GM23338 (cell line): ENCODE measurements around the gene CEP19. TPM values are rescaled to one million over a fixed set of nuclear protein-coding genes. Genes with fewer than 3 reads are reported as not detected.
"Not testable (repeated sequence)": the region's sequence is repeated elsewhere in the genome, so short reads cannot be mapped to it uniquely, and the experiment has no call there.

Experiments used
- ATAC-seq: fragments of 200-7000 bp; cut with Tn5 transposase; 3 replicates; pipeline ENCODE4 v1.9.1; 2020
- DNase-seq: peaks from one replicate; pipeline ENCODE4 v3.0.0-alpha.2; 2015; ENCODE audit warnings: low spot score
- H2AFZ ChIP-seq: fragments of 200-600 bp; sonication (generic); 2 replicates; pipeline ENCODE4 v1.8.0; 2016; ENCODE audit warnings: antibody characterized with exemption, mild to moderate bottlenecking, moderate library complexity
- H3F3A ChIP-seq: fragments of 200-600 bp; sonication (generic); replicated peaks from 2 replicates; pipeline ENCODE4 v1.8.0; 2017; ENCODE audit warnings: antibody characterized with exemption, mixed run types, low read depth
- H3K27ac ChIP-seq: fragments of 200-600 bp; sonication (generic); 2 replicates; pipeline ENCODE4 v1.6.1; 2016; ENCODE audit warnings: low read depth
- H3K27me3 ChIP-seq: fragments of 200-600 bp; sonication (generic); 2 replicates; pipeline ENCODE4 v1.8.0; 2016; ENCODE audit warnings: mild to moderate bottlenecking, mixed run types, moderate library complexity; ENCODE audit not compliant: insufficient read depth
- H3K36me3 ChIP-seq: fragments of 200-600 bp; sonication (generic); 2 replicates; pipeline ENCODE4 v1.8.0; 2016; ENCODE audit warnings: mild to moderate bottlenecking; ENCODE audit not compliant: insufficient read depth
- H3K4me1 ChIP-seq: fragments of 200-600 bp; sonication (generic); 2 replicates; pipeline ENCODE4 v1.8.0; 2016; ENCODE audit warnings: mild to moderate bottlenecking, moderate library complexity; ENCODE audit not compliant: insufficient read depth
- H3K4me2 ChIP-seq: fragments of 200-600 bp; sonication (generic); 2 replicates; pipeline ENCODE4 v1.7.1; 2017; ENCODE audit warnings: mixed run types
- H3K4me3 ChIP-seq: fragments of 200-600 bp; sonication (generic); 2 replicates; pipeline ENCODE4 v1.6.1; 2016; ENCODE audit warnings: mixed run types
- H3K79me2 ChIP-seq: fragments of 200-600 bp; sonication (generic); replicated peaks from 2 replicates; pipeline ENCODE4 v1.8.0; 2017; ENCODE audit warnings: mild to moderate bottlenecking; ENCODE audit not compliant: insufficient read depth
- H3K9me2 ChIP-seq: fragments of 200-600 bp; sonication (generic); 2 replicates; pipeline ENCODE4 v1.8.0; 2017; ENCODE audit not compliant: insufficient read depth
- H4K20me1 ChIP-seq: fragments of 200-600 bp; sonication (generic); replicated peaks from 2 replicates; pipeline ENCODE4 v1.8.0; 2017; ENCODE audit warnings: mild to moderate bottlenecking; ENCODE audit not compliant: insufficient read depth
- H3K27ac Mint-ChIP-seq: 2 replicates; pipeline ENCODE4 v1.8.0; 2020; ENCODE audit warnings: inconsistent platforms, mild to moderate bottlenecking, moderate library complexity, mixed read lengths
- H3K27me3 Mint-ChIP-seq: 3 replicates; pipeline ENCODE4 v1.8.0; 2022; ENCODE audit warnings: low read depth, mild to moderate bottlenecking, moderate library complexity, mixed read lengths, inconsistent platforms; ENCODE audit not compliant: insufficient read depth, poor library complexity
- H3K36me3 Mint-ChIP-seq: 3 replicates; pipeline ENCODE4 v1.8.0; 2021; ENCODE audit warnings: low read depth, mild to moderate bottlenecking, inconsistent platforms, moderate library complexity, mixed read lengths
- H3K4me1 Mint-ChIP-seq: 3 replicates; pipeline ENCODE4 v1.8.0; 2020; ENCODE audit warnings: mild to moderate bottlenecking, inconsistent platforms, mixed read lengths
- H3K4me3 Mint-ChIP-seq: 3 replicates; pipeline ENCODE4 v1.8.0; 2021; ENCODE audit warnings: moderate library complexity, mild to moderate bottlenecking, inconsistent platforms, mixed read lengths
- H3K9me3 Mint-ChIP-seq: 3 replicates; pipeline ENCODE4 v1.8.0; 2020; ENCODE audit warnings: moderate library complexity, mild to moderate bottlenecking, inconsistent platforms, mixed read lengths
- CREB1 ChIP-seq: fragments of 250-450 bp; sonication (Bioruptor Pico); IDR thresholded peaks from 2 replicates; pipeline ENCODE4 v1.5.0; 2020; ENCODE audit warnings: low read depth, mild to moderate bottlenecking, moderate library complexity
- EZH2 ChIP-seq: fragments of 200-600 bp; sonication (generic); IDR thresholded peaks from one replicate; pipeline ENCODE4 v1.8.0; 2017; ENCODE audit warnings: antibody characterized with exemption, mild to moderate bottlenecking, low read depth; ENCODE audit not compliant: unreplicated experiment
- EZH2phosphoT487 ChIP-seq: fragments of 200-600 bp; sonication (generic); IDR thresholded peaks from one replicate; pipeline ENCODE4 v1.8.1; 2018; ENCODE audit warnings: antibody characterized with exemption; ENCODE audit not compliant: unreplicated experiment
- JUNB ChIP-seq: IDR thresholded peaks from one replicate; pipeline ENCODE4 v1.6.1; 2016; ENCODE audit warnings: antibody characterized with exemption; ENCODE audit not compliant: unreplicated experiment
- POLR2AphosphoS5 ChIP-seq: IDR thresholded peaks from 2 replicates; pipeline ENCODE4 v1.6.1; 2016; ENCODE audit warnings: antibody characterized with exemption, low read depth
- STAT1 ChIP-seq: IDR thresholded peaks from one replicate; pipeline ENCODE4 v1.6.1; 2016; ENCODE audit warnings: antibody characterized with exemption; ENCODE audit not compliant: unreplicated experiment
- ZNF114 ChIP-seq: fragments of 250-450 bp; sonication (Bioruptor Pico); IDR thresholded peaks from 2 replicates; pipeline ENCODE4 v1.5.0; 2020; ENCODE audit warnings: mild to moderate bottlenecking, moderate library complexity
- polyA plus RNA-seq: library from polyadenylated mRNA; unstranded; fragments of >200 nt; fragmentation: Nextera tagmentation; extraction: Ambion mirVana; gene quantifications from 2 replicates; pipeline ENCODE4 v1.2.1, GENCODE V29; 2016
- total RNA-seq: library from RNA; depleted of rRNA; stranded (reverse); fragments of >200 nt; shearing (Covaris generic); gene quantifications from 2 replicates; pipeline ENCODE4 v1.2.3, GENCODE V29; 2014
- TF ChIP-seq, protein P1 (sequence below): IDR thresholded peaks from 2 replicates; pipeline ENCODE4 v1.6.1; 2016; ENCODE audit warnings: antibody characterized with exemption
- TF ChIP-seq, protein P2 (sequence below): IDR thresholded peaks from one replicate; pipeline ENCODE4 v1.6.1; 2018; ENCODE audit warnings: antibody characterized with exemption; ENCODE audit not compliant: unreplicated experiment
- TF ChIP-seq, protein P3 (sequence below): fragments of 250-450 bp; sonication (Bioruptor Pico); IDR thresholded peaks from 2 replicates; pipeline ENCODE4 v1.5.0; 2020; ENCODE audit warnings: mild to moderate bottlenecking, moderate library complexity

CEP19 gene
- total and polyA plus RNA-seq, 2 experiments from 2014 or later: 1.6 to 2.5 TPM

DNA sequence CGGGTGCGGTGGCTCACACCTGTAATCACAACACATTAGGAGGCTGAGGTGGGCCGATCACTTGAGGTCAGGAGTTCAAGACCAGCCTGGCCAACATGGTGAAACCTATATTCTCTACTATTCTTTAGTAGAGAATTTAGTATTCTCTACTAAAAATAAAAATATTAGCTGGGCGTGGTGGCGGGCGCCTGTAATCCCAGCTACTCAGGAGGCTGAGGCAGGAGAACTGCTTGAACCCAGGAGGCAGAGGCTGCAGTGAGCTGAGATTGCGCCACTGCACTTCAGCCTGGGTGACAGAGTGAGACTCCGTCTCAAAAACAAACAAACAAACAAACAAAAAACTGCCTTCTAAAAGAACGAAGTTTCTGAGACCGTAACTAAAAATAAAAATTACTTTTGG lies 31.5 kb upstream of the CEP19 start:
- H3K27me3 ChIP-seq, DNase-seq, H3K9me2 ChIP-seq, H3K36me3 Mint-ChIP-seq, H2AFZ ChIP-seq, H3K4me3 Mint-ChIP-seq, H3K27me3 Mint-ChIP-seq, H3F3A ChIP-seq, ATAC-seq, H3K36me3 ChIP-seq, H3K9me3 Mint-ChIP-seq, H3K27ac Mint-ChIP-seq: not testable (repeated sequence)
- Histone ChIP-seq H3K4me2 (0 out of 2 replicates have a peak overlapping the region, but pooled peaks have one; percentile 62), H3K4me1 (peaks cover 65% of the 10 kb centered on the region), H3K27ac (peak overlapping the region; percentile 23), H3K4me3 (peak overlapping the region; percentile 21; the same call in 1 of the 2 replicates), H4K20me1 (peaks cover 44% of the 10 kb centered on the region), H3K79me2 (peaks cover 86% of the 10 kb centered on the region)
- H3K4me1 Mint-ChIP-seq: peaks cover 44% of the 10 kb centered on the region

DNA sequence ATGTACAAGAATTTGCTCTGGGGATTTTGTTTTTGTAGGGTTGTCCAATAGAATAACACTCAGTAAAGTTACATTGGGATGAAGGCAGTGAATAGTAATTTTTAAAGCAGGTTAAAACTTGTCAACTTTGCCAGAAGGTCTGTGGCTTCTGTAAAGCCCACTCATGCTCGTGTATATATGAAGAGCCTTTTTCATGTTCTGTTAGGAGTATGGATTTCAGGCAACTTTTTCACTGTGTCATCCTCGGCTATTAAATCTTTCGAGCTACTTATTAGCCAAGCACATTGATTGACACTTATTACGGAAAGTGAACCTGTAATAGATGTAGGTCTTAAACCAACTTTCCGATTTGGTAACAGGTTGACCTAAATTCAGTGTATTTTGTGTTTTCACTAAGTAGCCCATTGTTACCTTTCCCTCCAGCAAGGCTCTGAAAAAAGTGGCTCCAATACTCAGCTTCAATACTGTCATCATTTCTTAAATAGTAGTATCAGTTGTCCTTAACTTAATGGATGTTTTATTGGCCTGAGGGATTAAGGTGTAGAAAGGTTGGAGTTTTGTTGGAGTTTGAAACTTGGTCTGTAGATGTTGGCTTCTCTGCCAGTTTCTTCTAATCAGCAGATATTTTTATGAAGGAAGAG lies 29.3 kb upstream of the CEP19 start:
- Mint-ChIP-seq H3K36me3 (peaks cover 12% of the 10 kb centered on the region), H3K27ac (no peak overlapping the region), H3K4me3 (peak overlapping the region; percentile 98), H3K9me3 (peaks cover 4% of the 10 kb centered on the region; the same call in 1 of the 3 replicates), H3K4me1 (peaks cover 28% of the 10 kb centered on the region), H3K27me3 (peaks cover 3% of the 10 kb centered on the region)
- Histone ChIP-seq H3K79me2 (peaks cover 64% of the 10 kb centered on the region), H3K27ac (no peak overlapping the region), H2AFZ (no peak overlapping the region), H3K4me2 (peak overlapping the region; percentile 93), H3K27me3 (no peaks in the 10 kb centered on the region), H3K4me3 (peak overlapping the region; percentile 94), H3K36me3 (no peaks in the 10 kb centered on the region), H4K20me1 (peaks cover 29% of the 10 kb centered on the region), H3F3A (0 out of 2 replicates have a peak, but pooled peaks cover 3% of the 10 kb centered on the region), H3K9me2 (no peaks in the 10 kb centered on the region), H3K4me1 (peaks cover 44% of the 10 kb centered on the region)
- no peak for DNase-seq
- no peak for ATAC-seq
- TF ChIP-seq, protein P1, sequence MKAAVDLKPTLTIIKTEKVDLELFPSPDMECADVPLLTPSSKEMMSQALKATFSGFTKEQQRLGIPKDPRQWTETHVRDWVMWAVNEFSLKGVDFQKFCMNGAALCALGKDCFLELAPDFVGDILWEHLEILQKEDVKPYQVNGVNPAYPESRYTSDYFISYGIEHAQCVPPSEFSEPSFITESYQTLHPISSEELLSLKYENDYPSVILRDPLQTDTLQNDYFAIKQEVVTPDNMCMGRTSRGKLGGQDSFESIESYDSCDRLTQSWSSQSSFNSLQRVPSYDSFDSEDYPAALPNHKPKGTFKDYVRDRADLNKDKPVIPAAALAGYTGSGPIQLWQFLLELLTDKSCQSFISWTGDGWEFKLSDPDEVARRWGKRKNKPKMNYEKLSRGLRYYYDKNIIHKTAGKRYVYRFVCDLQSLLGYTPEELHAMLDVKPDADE: no peak
- TF ChIP-seq, protein P2, sequence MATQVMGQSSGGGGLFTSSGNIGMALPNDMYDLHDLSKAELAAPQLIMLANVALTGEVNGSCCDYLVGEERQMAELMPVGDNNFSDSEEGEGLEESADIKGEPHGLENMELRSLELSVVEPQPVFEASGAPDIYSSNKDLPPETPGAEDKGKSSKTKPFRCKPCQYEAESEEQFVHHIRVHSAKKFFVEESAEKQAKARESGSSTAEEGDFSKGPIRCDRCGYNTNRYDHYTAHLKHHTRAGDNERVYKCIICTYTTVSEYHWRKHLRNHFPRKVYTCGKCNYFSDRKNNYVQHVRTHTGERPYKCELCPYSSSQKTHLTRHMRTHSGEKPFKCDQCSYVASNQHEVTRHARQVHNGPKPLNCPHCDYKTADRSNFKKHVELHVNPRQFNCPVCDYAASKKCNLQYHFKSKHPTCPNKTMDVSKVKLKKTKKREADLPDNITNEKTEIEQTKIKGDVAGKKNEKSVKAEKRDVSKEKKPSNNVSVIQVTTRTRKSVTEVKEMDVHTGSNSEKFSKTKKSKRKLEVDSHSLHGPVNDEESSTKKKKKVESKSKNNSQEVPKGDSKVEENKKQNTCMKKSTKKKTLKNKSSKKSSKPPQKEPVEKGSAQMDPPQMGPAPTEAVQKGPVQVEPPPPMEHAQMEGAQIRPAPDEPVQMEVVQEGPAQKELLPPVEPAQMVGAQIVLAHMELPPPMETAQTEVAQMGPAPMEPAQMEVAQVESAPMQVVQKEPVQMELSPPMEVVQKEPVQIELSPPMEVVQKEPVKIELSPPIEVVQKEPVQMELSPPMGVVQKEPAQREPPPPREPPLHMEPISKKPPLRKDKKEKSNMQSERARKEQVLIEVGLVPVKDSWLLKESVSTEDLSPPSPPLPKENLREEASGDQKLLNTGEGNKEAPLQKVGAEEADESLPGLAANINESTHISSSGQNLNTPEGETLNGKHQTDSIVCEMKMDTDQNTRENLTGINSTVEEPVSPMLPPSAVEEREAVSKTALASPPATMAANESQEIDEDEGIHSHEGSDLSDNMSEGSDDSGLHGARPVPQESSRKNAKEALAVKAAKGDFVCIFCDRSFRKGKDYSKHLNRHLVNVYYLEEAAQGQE: no peak
- TF ChIP-seq STAT1: no peak
- TF ChIP-seq, protein P3, sequence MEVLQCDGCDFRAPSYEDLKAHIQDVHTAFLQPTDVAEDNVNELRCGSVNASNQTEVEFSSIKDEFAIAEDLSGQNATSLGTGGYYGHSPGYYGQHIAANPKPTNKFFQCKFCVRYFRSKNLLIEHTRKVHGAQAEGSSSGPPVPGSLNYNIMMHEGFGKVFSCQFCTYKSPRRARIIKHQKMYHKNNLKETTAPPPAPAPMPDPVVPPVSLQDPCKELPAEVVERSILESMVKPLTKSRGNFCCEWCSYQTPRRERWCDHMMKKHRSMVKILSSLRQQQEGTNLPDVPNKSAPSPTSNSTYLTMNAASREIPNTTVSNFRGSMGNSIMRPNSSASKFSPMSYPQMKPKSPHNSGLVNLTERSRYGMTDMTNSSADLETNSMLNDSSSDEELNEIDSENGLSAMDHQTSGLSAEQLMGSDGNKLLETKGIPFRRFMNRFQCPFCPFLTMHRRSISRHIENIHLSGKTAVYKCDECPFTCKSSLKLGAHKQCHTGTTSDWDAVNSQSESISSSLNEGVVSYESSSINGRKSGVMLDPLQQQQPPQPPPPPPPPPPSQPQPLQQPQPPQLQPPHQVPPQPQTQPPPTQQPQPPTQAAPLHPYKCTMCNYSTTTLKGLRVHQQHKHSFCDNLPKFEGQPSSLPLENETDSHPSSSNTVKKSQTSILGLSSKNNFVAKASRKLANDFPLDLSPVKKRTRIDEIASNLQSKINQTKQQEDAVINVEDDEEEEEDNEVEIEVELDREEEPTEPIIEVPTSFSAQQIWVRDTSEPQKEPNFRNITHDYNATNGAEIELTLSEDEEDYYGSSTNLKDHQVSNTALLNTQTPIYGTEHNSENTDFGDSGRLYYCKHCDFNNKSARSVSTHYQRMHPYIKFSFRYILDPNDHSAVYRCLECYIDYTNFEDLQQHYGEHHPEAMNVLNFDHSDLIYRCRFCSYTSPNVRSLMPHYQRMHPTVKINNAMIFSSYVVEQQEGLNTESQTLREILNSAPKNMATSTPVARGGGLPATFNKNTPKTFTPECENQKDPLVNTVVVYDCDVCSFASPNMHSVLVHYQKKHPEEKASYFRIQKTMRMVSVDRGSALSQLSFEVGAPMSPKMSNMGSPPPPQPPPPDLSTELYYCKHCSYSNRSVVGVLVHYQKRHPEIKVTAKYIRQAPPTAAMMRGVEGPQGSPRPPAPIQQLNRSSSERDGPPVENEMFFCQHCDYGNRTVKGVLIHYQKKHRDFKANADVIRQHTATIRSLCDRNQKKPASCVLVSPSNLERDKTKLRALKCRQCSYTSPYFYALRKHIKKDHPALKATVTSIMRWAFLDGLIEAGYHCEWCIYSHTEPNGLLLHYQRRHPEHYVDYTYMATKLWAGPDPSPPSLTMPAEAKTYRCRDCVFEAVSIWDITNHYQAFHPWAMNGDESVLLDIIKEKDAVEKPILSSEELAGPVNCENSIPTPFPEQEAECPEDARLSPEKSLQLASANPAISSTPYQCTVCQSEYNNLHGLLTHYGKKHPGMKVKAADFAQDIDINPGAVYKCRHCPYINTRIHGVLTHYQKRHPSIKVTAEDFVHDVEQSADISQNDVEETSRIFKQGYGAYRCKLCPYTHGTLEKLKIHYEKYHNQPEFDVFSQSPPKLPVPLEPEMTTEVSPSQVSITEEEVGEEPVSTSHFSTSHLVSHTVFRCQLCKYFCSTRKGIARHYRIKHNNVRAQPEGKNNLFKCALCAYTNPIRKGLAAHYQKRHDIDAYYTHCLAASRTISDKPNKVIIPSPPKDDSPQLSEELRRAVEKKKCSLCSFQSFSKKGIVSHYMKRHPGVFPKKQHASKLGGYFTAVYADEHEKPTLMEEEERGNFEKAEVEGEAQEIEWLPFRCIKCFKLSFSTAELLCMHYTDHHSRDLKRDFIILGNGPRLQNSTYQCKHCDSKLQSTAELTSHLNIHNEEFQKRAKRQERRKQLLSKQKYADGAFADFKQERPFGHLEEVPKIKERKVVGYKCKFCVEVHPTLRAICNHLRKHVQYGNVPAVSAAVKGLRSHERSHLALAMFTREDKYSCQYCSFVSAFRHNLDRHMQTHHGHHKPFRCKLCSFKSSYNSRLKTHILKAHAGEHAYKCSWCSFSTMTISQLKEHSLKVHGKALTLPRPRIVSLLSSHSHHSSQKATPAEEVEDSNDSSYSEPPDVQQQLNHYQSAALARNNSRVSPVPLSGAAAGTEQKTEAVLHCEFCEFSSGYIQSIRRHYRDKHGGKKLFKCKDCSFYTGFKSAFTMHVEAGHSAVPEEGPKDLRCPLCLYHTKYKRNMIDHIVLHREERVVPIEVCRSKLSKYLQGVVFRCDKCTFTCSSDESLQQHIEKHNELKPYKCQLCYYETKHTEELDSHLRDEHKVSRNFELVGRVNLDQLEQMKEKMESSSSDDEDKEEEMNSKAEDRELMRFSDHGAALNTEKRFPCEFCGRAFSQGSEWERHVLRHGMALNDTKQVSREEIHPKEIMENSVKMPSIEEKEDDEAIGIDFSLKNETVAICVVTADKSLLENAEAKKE: no peak
- TF ChIP-seq ZNF114: no peak
- no peak for TF ChIP-seq CREB1
- no peak for TF ChIP-seq POLR2AphosphoS5
- no peak for TF ChIP-seq EZH2
- TF ChIP-seq EZH2phosphoT487: no peak
- no peak for TF ChIP-seq JUNB
